ENCODE measurements around the gene PRKCA. TPM values are rescaled to one million over a fixed set of nuclear protein-coding genes. Genes with fewer than 3 reads are reported as not detected.

PRKCA gene
- total RNA-seq, 4 donors from 2014 or later: 9.0 to 76.1 (median 15.1) TPM

- DNase-seq: no peak
- no peak for TF ChIP-seq CTCF (IDR thresholded peaks at IDR 0.05)
- no peak for TF ChIP-seq POLR2A (IDR thresholded peaks at IDR 0.05)
- no peaks in the 10 kb centered on the region for H3K27me3 ChIP-seq
- H3K4me1 ChIP-seq: no peaks in the 10 kb centered on the region
- no peaks in the 10 kb centered on the region for H3K36me3 ChIP-seq
- peak overlapping the region; percentile 79 to 81 for H3K27ac ChIP-seq
- no peak overlapping the region for H3K4me3 ChIP-seq
- intact Hi-C loops (cut with DNase I; ENCODE audit: low total_unique reads): no loop called here
- no peaks in the 10 kb centered on the region for H3K9me3 ChIP-seq
Observed at GRCh38 chr17:66458782-66459181, 156.4 kb downstream of the PRKCA start.

- H3K4me3 ChIP-seq: no peak overlapping the region
- no peak for TF ChIP-seq CTCF (IDR thresholded peaks at IDR 0.05)
- TF ChIP-seq POLR2A (IDR thresholded peaks at IDR 0.05): no peak
- intact Hi-C loops (cut with DNase I; ENCODE audit: low total_unique reads): no loop called here
- no peaks in the 10 kb centered on the region for H3K9me3 ChIP-seq
- H3K4me1 ChIP-seq: no peaks in the 10 kb centered on the region
- H3K27ac ChIP-seq: peak overlapping the region; percentile 79 to 81
- no peaks in the 10 kb centered on the region for H3K27me3 ChIP-seq
- peak; percentile 71 to 89 for DNase-seq
- no peaks in the 10 kb centered on the region for H3K36me3 ChIP-seq
Observed at GRCh38 chr17:66459811-66460270, 157.4 kb downstream of the PRKCA start.

DNA sequence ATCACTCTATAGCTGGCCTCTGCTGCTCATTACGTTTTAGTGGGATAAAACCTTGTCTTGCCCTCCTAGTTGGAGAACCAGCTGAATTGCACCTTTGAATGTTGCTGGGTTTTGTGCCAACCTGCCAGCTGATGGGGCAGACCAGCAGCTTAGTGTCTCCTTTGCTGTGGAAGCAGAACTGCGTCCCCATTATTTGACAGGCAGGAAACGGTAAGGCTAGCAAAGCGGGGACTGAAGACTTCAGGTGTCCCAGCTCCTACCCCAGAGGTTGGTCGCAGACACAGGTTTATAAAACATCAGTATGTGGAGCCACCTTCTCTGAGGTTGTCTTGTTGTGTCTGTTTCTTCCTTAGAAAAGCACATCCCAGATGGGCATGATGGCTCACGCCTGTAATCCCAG, 158.1 kb downstream of the PRKCA start:
- Histone ChIP-seq H3K9me3 (no peaks in the 10 kb centered on the region), H3K36me3 (no peaks in the 10 kb centered on the region), H3K4me3 (no peak overlapping the region), H3K27ac (peak overlapping the region; percentile 79 to 81), H3K27me3 (no peaks in the 10 kb centered on the region), H3K4me1 (no peaks in the 10 kb centered on the region)
- no peak for DNase-seq
- no peak for TF ChIP-seq CTCF (IDR thresholded peaks at IDR 0.05)
- no peak for TF ChIP-seq POLR2A (IDR thresholded peaks at IDR 0.05)
- intact Hi-C loops (cut with DNase I; ENCODE audit: low total_unique reads): no loop called here

DNA sequence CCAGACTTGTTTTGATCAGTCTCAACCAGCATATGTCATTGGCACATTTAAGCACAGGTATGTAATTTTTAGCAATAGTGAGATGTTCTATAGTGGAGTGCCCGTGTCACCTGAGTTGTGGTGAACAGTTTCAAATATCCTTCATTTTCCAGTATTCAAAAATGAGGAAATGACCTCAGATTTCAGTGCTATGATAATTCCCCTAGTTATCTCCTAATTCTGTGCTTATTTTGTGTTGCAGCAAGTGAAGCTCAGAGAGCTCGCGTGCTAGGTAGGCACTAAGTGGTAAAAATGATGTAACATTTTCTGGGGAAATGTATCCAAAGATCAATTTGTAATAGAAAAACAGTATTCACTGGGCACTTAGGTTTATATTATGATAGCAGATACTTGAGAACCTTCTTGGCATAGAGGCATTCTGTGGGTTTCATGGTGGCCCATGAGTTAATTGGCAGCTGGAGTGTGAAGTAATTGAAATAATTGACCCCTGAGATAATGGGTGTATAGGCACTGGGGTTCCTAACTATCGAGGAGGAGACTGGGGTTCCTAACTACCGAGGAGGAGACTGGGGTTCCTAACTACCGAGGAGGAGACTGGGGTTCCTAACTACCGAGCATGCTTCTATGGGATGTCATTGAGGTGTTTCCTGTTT, 159.1 kb downstream of the PRKCA start:
- no peak for DNase-seq
- intact Hi-C loops (cut with DNase I; ENCODE audit: low total_unique reads): no loop called here
- Histone ChIP-seq H3K4me1 (no peaks in the 10 kb centered on the region), H3K27ac (peak overlapping the region in 1 of 2 donors; percentile 79), H3K4me3 (no peak overlapping the region), H3K27me3 (no peaks in the 10 kb centered on the region), H3K36me3 (no peaks in the 10 kb centered on the region), H3K9me3 (no peaks in the 10 kb centered on the region)
- TF ChIP-seq POLR2A (IDR thresholded peaks at IDR 0.05): no peak
- TF ChIP-seq CTCF (IDR thresholded peaks at IDR 0.05): no peak

DNA sequence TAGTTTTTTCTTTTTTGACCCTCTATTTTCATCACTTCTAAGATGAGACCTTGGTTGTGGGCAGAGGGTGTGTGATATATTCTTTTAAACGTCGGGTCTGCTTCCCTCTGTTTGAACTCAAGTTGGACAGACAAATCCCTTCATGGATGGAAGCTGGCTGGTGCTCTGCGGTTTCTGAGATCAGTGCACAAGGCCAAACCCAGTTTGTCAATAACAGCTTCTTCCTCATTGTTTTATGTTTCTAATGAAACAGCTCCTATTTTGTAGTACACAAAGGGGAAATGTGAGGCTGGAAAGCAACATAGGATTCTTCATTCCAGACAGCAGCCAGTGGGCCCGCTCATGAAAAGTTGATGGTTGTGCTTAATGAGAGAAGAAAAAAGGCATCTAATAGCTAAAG, 159.6 kb downstream of the PRKCA start:
- H3K4me1 ChIP-seq: no peaks in the 10 kb centered on the region
- TF ChIP-seq CTCF (IDR thresholded peaks at IDR 0.05) (no peak), POLR2A (IDR thresholded peaks at IDR 0.05) (no peak)
- no peaks in the 10 kb centered on the region for H3K27me3 ChIP-seq

More for the DNA sequence above, 159.6 kb downstream of the PRKCA start:
- no peaks in the 10 kb centered on the region for H3K36me3 ChIP-seq
- H3K27ac ChIP-seq: peak overlapping the region; percentile 1 to 79
- no peak overlapping the region for H3K4me3 ChIP-seq
- DNase-seq: no peak
- intact Hi-C loops (cut with DNase I; ENCODE audit: low total_unique reads): no loop called here
- H3K9me3 ChIP-seq: no peaks in the 10 kb centered on the region

Measured in uterus (tissue), 4 donors.